HG02884 (cell line): Measurements from ENCODE around the gene SDR42E2.
A peak's percentile ranks its signal among the peaks of the same experiment; 100 is the strongest.
"Not testable (repeated sequence)": the region's sequence is repeated elsewhere in the genome, so short reads cannot be mapped to it uniquely, and the experiment has no call there.

Experiments
- ATAC-seq: cut with Tn5 transposase; IDR thresholded peaks from one replicate; pipeline ENCODE4 v1.9.1; 2021; ENCODE audit warnings: mild to moderate bottlenecking, moderate library complexity; ENCODE audit not compliant: unreplicated experiment

The SDR42E2 gene

GRCh38 chr16:22190776-22191531 is 28.6 kb downstream of the SDR42E2 start:
- ATAC-seq = peak; percentile 37

- ATAC-seq = no peak
Observed at GRCh38 chr16:22191532-22192260, 29.4 kb downstream of the SDR42E2 start.

- ATAC-seq = no peak
Observed at GRCh38 chr16:22192261-22193062, 30.2 kb downstream of the SDR42E2 start.

- ATAC-seq = no peak
Observed at GRCh38 chr16:22193063-22193411, 30.7 kb downstream of the SDR42E2 start.

- no peak for ATAC-seq
Observed at GRCh38 chr16:22194707-22195444, 32.6 kb downstream of the SDR42E2 start.

- ATAC-seq = no peak
Observed at GRCh38 chr16:22195445-22195694, 33.1 kb downstream of the SDR42E2 start.

- no peak for ATAC-seq
Observed at GRCh38 chr16:22195695-22196558, 33.6 kb downstream of the SDR42E2 start.

- not testable (repeated sequence) for ATAC-seq
Observed at GRCh38 chr16:22196559-22197168, 34.4 kb downstream of the SDR42E2 start.

- no peak for ATAC-seq
Observed at GRCh38 chr16:22198547-22199293, 36.4 kb downstream of the SDR42E2 start.

- ATAC-seq = no peak
Observed at GRCh38 chr16:22202261-22202637, 39.9 kb downstream of the SDR42E2 start.

- no peak for ATAC-seq
Observed at GRCh38 chr16:22203091-22203490, 40.8 kb downstream of the SDR42E2 start.

GRCh38 chr16:22204091-22204655 is 41.9 kb downstream of the SDR42E2 start:
- ATAC-seq = no peak

GRCh38 chr16:22205577-22206012 is 43.3 kb downstream of the SDR42E2 start:
- no peak for ATAC-seq

- ATAC-seq = peak; percentile 71
Observed at GRCh38 chr16:22206013-22206841, 43.9 kb downstream of the SDR42E2 start, which contains the start of gene EEF2K. Gene EEF2K, plus strand, starts transcription at chr16:22206278. Its CDS starts 19,452 bp downstream, at chr16:22225730.

- ATAC-seq = peak; percentile 46
Observed at GRCh38 chr16:22206842-22207714, 44.8 kb downstream of the SDR42E2 start.

- no peak for ATAC-seq
Observed at GRCh38 chr16:22207715-22208360, 45.5 kb downstream of the SDR42E2 start.
